H9 (cell line): ENCODE measurements around the gene LIMA1. TPM values are rescaled to one million over a fixed set of nuclear protein-coding genes. Genes with fewer than 3 reads are reported as not detected.

Source experiments
- DNase-seq: peaks from one replicate; pipeline ENCODE4 v3.0.0-alpha.2; 2017
- H2AFZ ChIP-seq: one replicate; pipeline ENCODE4 v1.6.1; 2013; ENCODE audit warnings: mild to moderate bottlenecking, low read length, control low read depth, moderate library complexity
- H2AK5ac ChIP-seq: 2 replicates; pipeline ENCODE4 v1.6.1; 2013; ENCODE audit warnings: low read length, control low read depth, mixed read lengths; ENCODE audit not compliant: insufficient read length
- H2BK120ac ChIP-seq: one replicate; pipeline ENCODE4 v1.6.1; 2013; ENCODE audit warnings: low read depth, mild to moderate bottlenecking, low read length, control low read depth, inconsistent platforms; ENCODE audit not compliant: poor library complexity, severe bottlenecking
- H2BK12ac ChIP-seq: 2 replicates; pipeline ENCODE4 v1.6.1; 2013; ENCODE audit warnings: low read length, control low read depth, mixed read lengths, low read depth; ENCODE audit not compliant: insufficient read length
- H2BK15ac ChIP-seq: 2 replicates; pipeline ENCODE4 v1.6.1; 2013; ENCODE audit warnings: low read depth, low read length, control low read depth
- H2BK20ac ChIP-seq: one replicate; pipeline ENCODE4 v1.6.1; 2013; ENCODE audit warnings: low read depth, mild to moderate bottlenecking, low read length, control low read depth, inconsistent platforms; ENCODE audit not compliant: poor library complexity, severe bottlenecking
- H2BK5ac ChIP-seq: 2 replicates; pipeline ENCODE4 v1.6.1; 2013; ENCODE audit warnings: low read length, control low read depth, mixed read lengths; ENCODE audit not compliant: insufficient read length
- H3K14ac ChIP-seq: 2 replicates; pipeline ENCODE4 v1.6.1; 2013; ENCODE audit warnings: low read length, control low read depth; ENCODE audit not compliant: insufficient read depth
- H3K18ac ChIP-seq: 2 replicates; pipeline ENCODE4 v1.6.1; 2013; ENCODE audit warnings: low read depth, mild to moderate bottlenecking, mixed read lengths, low read length, control low read depth; ENCODE audit not compliant: insufficient read length
- H3K23ac ChIP-seq: 2 replicates; pipeline ENCODE4 v1.6.1; 2013; ENCODE audit warnings: low read length, control low read depth, mixed read lengths, low read depth; ENCODE audit not compliant: insufficient read length
- H3K23me2 ChIP-seq: 2 replicates; pipeline ENCODE4 v1.6.1; 2013; ENCODE audit warnings: low read depth, mild to moderate bottlenecking, mixed read lengths, low read length, control low read depth; ENCODE audit not compliant: insufficient read length, poor library complexity, severe bottlenecking
- H3K27ac ChIP-seq: 2 replicates; pipeline ENCODE4 v1.5.1; 2013; ENCODE audit warnings: low read length, control low read depth, mixed read lengths, low read depth; ENCODE audit not compliant: insufficient read length
- H3K27me3 ChIP-seq: 2 replicates; pipeline ENCODE4 v1.6.1; 2013; ENCODE audit warnings: low read length, control low read depth, inconsistent platforms; ENCODE audit not compliant: insufficient read depth
- H3K4ac ChIP-seq: 2 replicates; pipeline ENCODE4 v1.6.1; 2013; ENCODE audit warnings: low read depth, mild to moderate bottlenecking, control low read depth, inconsistent platforms, low read length, moderate library complexity
- H3K4me1 ChIP-seq: 2 replicates; pipeline ENCODE4 v1.6.1; 2013; ENCODE audit warnings: low read length, control low read depth, inconsistent platforms; ENCODE audit not compliant: insufficient read depth
- H3K4me2 ChIP-seq: 2 replicates; pipeline ENCODE4 v1.6.1; 2013; ENCODE audit warnings: low read length, control low read depth, mixed read lengths; ENCODE audit not compliant: insufficient read length, insufficient read depth
- H3K56ac ChIP-seq: 2 replicates; pipeline ENCODE4 v1.6.1; 2013; ENCODE audit warnings: low read depth, mild to moderate bottlenecking, mixed read lengths, low read length, control low read depth; ENCODE audit not compliant: insufficient read length
- H3K79me1 ChIP-seq: 2 replicates; pipeline ENCODE4 v1.6.1; 2013; ENCODE audit warnings: low read depth, mild to moderate bottlenecking, moderate library complexity, low read length, control low read depth, inconsistent platforms; ENCODE audit not compliant: insufficient read depth, poor library complexity, severe bottlenecking
- H3K79me2 ChIP-seq: 2 replicates; pipeline ENCODE4 v1.6.1; 2013; ENCODE audit warnings: low read length, control low read depth, inconsistent platforms; ENCODE audit not compliant: insufficient read depth
- H3K9ac ChIP-seq: 2 replicates; pipeline ENCODE4 v1.6.1; 2013; ENCODE audit warnings: low read length, control low read depth, mixed read lengths; ENCODE audit not compliant: insufficient read length; ENCODE audit errors: extremely low read depth
- H3K9me3 ChIP-seq: one replicate; pipeline ENCODE4 v1.6.1; 2013; ENCODE audit warnings: low read depth, low read length, inconsistent platforms; ENCODE audit not compliant: control insufficient read depth
- H3T11ph ChIP-seq: one replicate; pipeline ENCODE4 v1.6.1; 2013; ENCODE audit warnings: mild to moderate bottlenecking, low read length, control low read depth, inconsistent platforms
- H4K20me1 ChIP-seq: one replicate; pipeline ENCODE4 v1.6.1; 2013; ENCODE audit not compliant: control insufficient read depth, insufficient read length, insufficient read depth
- H4K5ac ChIP-seq: 2 replicates; pipeline ENCODE4 v1.6.1; 2013; ENCODE audit warnings: low read depth, mild to moderate bottlenecking, mixed read lengths, low read length, control low read depth; ENCODE audit not compliant: insufficient read length
- H4K8ac ChIP-seq: replicated peaks from 2 replicates; pipeline ENCODE4 v1.6.1; 2013; ENCODE audit warnings: low read length, control low read depth, mixed read lengths, low read depth; ENCODE audit not compliant: insufficient read length
- H4K91ac ChIP-seq: 2 replicates; pipeline ENCODE4 v1.6.1; 2013; ENCODE audit warnings: low read depth, mild to moderate bottlenecking, moderate library complexity, mixed read lengths, low read length, control low read depth; ENCODE audit not compliant: insufficient read length
- H3K27ac Mint-ChIP-seq, 3 experiments: 2 replicates in 2 of 3; 3 replicates in 1 of 3; pipeline ENCODE4 v1.8.0; 2020 to 2021; ENCODE audit warnings: mixed read lengths in 3 of 3, mild to moderate bottlenecking in 1 of 3, moderate library complexity in 1 of 3
- H3K27me3 Mint-ChIP-seq: 2 replicates; pipeline ENCODE4 v1.8.0; 2021; ENCODE audit warnings: low read depth, mild to moderate bottlenecking, moderate library complexity, mixed read lengths
- H3K36me3 Mint-ChIP-seq, 3 experiments: 2 replicates in 2 of 3; 3 replicates in 1 of 3; pipeline ENCODE4 v1.8.0; 2020 to 2021; ENCODE audit warnings: low read depth in 3 of 3, mixed read lengths in 3 of 3; ENCODE audit not compliant: insufficient read depth in 1 of 3
- H3K4me1 Mint-ChIP-seq, 2 experiments: 2 replicates each; pipeline ENCODE4 v1.8.0; 2020; ENCODE audit warnings: mixed read lengths in 2 of 2
- H3K4me3 Mint-ChIP-seq, 2 experiments: 2 replicates in 1 of 2; 3 replicates in 1 of 2; pipeline ENCODE4 v1.8.0; 2020 to 2021; ENCODE audit warnings: mild to moderate bottlenecking in 2 of 2, mixed read lengths in 2 of 2, moderate library complexity in 1 of 2
- H3K9me3 Mint-ChIP-seq, 2 experiments: 2 replicates in 1 of 2; 3 replicates in 1 of 2; pipeline ENCODE4 v1.8.0; 2020; ENCODE audit warnings: mild to moderate bottlenecking in 2 of 2, mixed read lengths in 2 of 2, moderate library complexity in 1 of 2
- CTCF ChIP-seq: fragments of 200-600 bp; sonication (generic); conservative IDR thresholded peaks from 3 replicates; pipeline ENCODE4 v1.8.0; 2021; ENCODE audit warnings: antibody characterized with exemption, mild to moderate bottlenecking
- WGBS: extraction: QIAGEN DNeasy Blood & Tissue Kit; methylation state at CpG from one replicate; pipeline ENCODE4 v1.1.7; 2013; ENCODE audit warnings: missing lambda C conversion rate, low lambda C conversion rate, mixed read lengths; ENCODE audit not compliant: insufficient read length; ENCODE audit errors: extremely low coverage; 5-methylcytosine and 5-hydroxymethylcytosine counted together
- total RNA-seq: library from RNA; stranded (reverse); gene quantifications from 2 replicates; pipeline ENCODE4 v1.2.1, GENCODE V29; 2021

LIMA1 gene
- total RNA-seq, 1 experiment from 2014 or later: 40.8 TPM

DNA sequence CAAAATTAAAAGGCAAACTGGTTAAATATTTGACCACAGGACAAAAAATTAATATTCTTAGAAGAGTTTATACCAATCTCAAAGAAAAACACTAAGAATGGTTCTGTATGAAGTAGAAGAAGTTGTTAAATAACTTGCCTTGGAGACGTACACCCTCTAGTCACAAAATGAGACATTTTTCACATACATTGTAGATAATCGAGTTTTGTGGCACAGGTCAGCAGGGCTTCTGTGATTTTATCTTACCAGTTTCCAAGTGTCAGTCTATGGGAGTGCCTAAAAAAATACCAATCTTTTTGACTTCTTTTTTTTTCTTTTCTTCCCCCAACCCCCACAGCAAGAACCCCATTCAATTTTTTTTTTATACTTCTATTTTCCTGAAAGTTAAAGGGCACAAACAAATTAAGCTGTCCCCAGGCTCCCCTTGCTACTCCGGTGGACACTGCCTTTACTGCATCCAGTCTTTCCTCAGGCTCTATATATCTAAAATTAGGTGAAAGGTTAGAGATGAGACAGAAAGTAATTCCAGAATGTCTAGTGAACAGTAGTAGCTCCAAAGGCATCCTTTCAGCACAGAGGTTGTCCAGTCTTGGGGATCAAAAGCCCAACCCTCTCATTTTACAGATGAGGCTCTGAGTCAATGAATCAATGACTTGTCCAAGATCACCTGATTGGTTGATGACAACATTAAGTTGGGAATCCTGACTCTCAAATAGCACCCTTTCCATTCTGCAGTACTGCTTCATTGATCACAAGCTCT is 6.2 kb downstream of the LIMA1 start:
- no peak overlapping the region for H3K27ac Mint-ChIP-seq
- Histone ChIP-seq H3K27ac (no peak overlapping the region), H3K9ac (no peak overlapping the region)

More for the DNA sequence above, 6.2 kb downstream of the LIMA1 start:
- Histone ChIP-seq H4K8ac (no peak overlapping the region), H3K4me2 (no peak overlapping the region), H3K14ac (no peak overlapping the region), H4K91ac (no peak overlapping the region), H2AK5ac (no peak overlapping the region), H2BK12ac (no peak overlapping the region), H3K9me3 (no peaks in the 10 kb centered on the region), H3K18ac (no peak overlapping the region), H3T11ph (no peak overlapping the region), H2BK5ac (no peak overlapping the region), H3K23ac (no peak overlapping the region), H2AFZ (no peak overlapping the region), H3K4me1 (no peaks in the 10 kb centered on the region), H2BK120ac (no peak overlapping the region), H3K27me3 (no peaks in the 10 kb centered on the region), H3K56ac (no peak overlapping the region), H3K79me1 (no peaks in the 10 kb centered on the region), H4K20me1 (no peaks in the 10 kb centered on the region), H3K4ac (no peak overlapping the region), H2BK20ac (no peak overlapping the region), H3K79me2 (no peaks in the 10 kb centered on the region), H4K5ac (no peak overlapping the region), H3K23me2 (no peaks in the 10 kb centered on the region), H2BK15ac (no peak overlapping the region)
- no peak overlapping the region for H3K4me3 Mint-ChIP-seq
- TF ChIP-seq CTCF: no peak
- peaks cover 2% of the 10 kb centered on the region; the same call in 1 of the 2 replicates for H3K27me3 Mint-ChIP-seq
- no peaks in the 10 kb centered on the region for H3K36me3 Mint-ChIP-seq
- no peaks in the 10 kb centered on the region for H3K9me3 Mint-ChIP-seq
- H3K4me1 Mint-ChIP-seq: peaks cover under 1 to 4% of the 10 kb centered on the region in 2 experiments; a peak in 2 of 4 replicates
- no CpG with 5 or more reads among the region's 3 CpGs for WGBS
- no peak for DNase-seq
